D341Med (cell line): ENCODE results near the gene PTGES3.
"Not testable (repeated sequence)": the region's sequence is repeated elsewhere in the genome, so short reads cannot be mapped to it uniquely, and the experiment has no call there.

Experiments
- DNase-seq: peaks from one replicate; pipeline ENCODE4 v3.0.0; 2012; ENCODE audit warnings: low spot score

Gene PTGES3

GRCh38 chr12:56709759-56710376 lies 21.8 kb upstream of the PTGES3 start:
- no peak for DNase-seq

GRCh38 chr12:56704522-56704921 lies 16.4 kb upstream of the PTGES3 start:
- not testable (repeated sequence) for DNase-seq

- no peak for DNase-seq
Observed at GRCh38 chr12:56699020-56699661, 11.1 kb upstream of the PTGES3 start.

GRCh38 chr12:56695327-56696101 lies 7.4 kb upstream of the PTGES3 start:
- no peak for DNase-seq

GRCh38 chr12:56694161-56694560 lies 6.1 kb upstream of the PTGES3 start:
- DNase-seq: no peak

GRCh38 chr12:56688846-56689109 lies 694 bp upstream of the PTGES3 start:
- DNase-seq: no peak

- DNase-seq: peak; percentile 39
Observed at GRCh38 chr12:56687223-56688128, 608 bp downstream of the PTGES3 start.

- DNase-seq: no peak
Observed at GRCh38 chr12:56684745-56685359, 3.2 kb downstream of the PTGES3 start.

- no peak for DNase-seq
Observed at GRCh38 chr12:56682323-56682722, 5.8 kb downstream of the PTGES3 start.

- DNase-seq: no peak
Observed at GRCh38 chr12:56679883-56680575, 8.1 kb downstream of the PTGES3 start.

GRCh38 chr12:56678852-56679251 lies 9.2 kb downstream of the PTGES3 start:
- DNase-seq: no peak

- DNase-seq: no peak
Observed at GRCh38 chr12:56677680-56678079, 10.4 kb downstream of the PTGES3 start.

GRCh38 chr12:56676851-56677580 lies 11.1 kb downstream of the PTGES3 start:
- no peak for DNase-seq

GRCh38 chr12:56671608-56672007 lies 16.5 kb downstream of the PTGES3 start:
- no peak for DNase-seq

GRCh38 chr12:56670836-56671235 lies 17.2 kb downstream of the PTGES3 start:
- no peak for DNase-seq

GRCh38 chr12:56668197-56668457 lies 20.0 kb downstream of the PTGES3 start:
- no peak for DNase-seq

- DNase-seq: no peak
Observed at GRCh38 chr12:56661979-56662638, 26.0 kb downstream of the PTGES3 start.

- no peak for DNase-seq
Observed at GRCh38 chr12:56661560-56661959, 26.5 kb downstream of the PTGES3 start.

GRCh38 chr12:56658921-56659320 lies 29.2 kb downstream of the PTGES3 start:
- DNase-seq: no peak
